ENCODE results near the gene CNOT3. TPM values are rescaled to one million over a fixed set of nuclear protein-coding genes. Genes with fewer than 3 reads are reported as not detected.

The CNOT3 gene
- total RNA-seq, 1 donor from 2014 or later: 44.6 TPM

GRCh38 chr19:54153731-54154326 is 16.3 kb downstream of the CNOT3 start:
- peaks cover 10% of the 10 kb centered on the region for H3K4me1 ChIP-seq
- no peak overlapping the region for H3K4me3 ChIP-seq
- no peak overlapping the region for H3K27ac ChIP-seq
- no peak for TF ChIP-seq CTCF (IDR thresholded peaks at IDR 0.05)
- DNase-seq (no peak), ATAC-seq (no peak)
- H3K9me3 ChIP-seq: no peaks in the 10 kb centered on the region
- intact Hi-C loops (cut with DNase I): no loop called here
- peaks cover 94% of the 10 kb centered on the region for H3K36me3 ChIP-seq
- H3K27me3 ChIP-seq (ENCODE audit: low read depth): no peaks in the 10 kb centered on the region

GRCh38 chr19:54154603-54155345 is 17.2 kb downstream of the CNOT3 start:
- Histone ChIP-seq H3K27ac (no peak overlapping the region), H3K9me3 (no peaks in the 10 kb centered on the region), H3K4me3 (no peak overlapping the region), H3K27me3 (ENCODE audit: low read depth) (no peaks in the 10 kb centered on the region), H3K36me3 (peaks cover 85% of the 10 kb centered on the region), H3K4me1 (peaks cover 12% of the 10 kb centered on the region)
- no peak for DNase-seq
- no peak for ATAC-seq
- TF ChIP-seq CTCF (IDR thresholded peaks at IDR 0.05): no peak
- intact Hi-C loops (cut with DNase I): no loop called here

GRCh38 chr19:54155694-54156093 is 18.1 kb downstream of the CNOT3 start:
- peaks cover 76% of the 10 kb centered on the region for H3K36me3 ChIP-seq
- H3K4me3 ChIP-seq: no peak overlapping the region
- H3K9me3 ChIP-seq: no peaks in the 10 kb centered on the region
- no peak for TF ChIP-seq CTCF (IDR thresholded peaks at IDR 0.05)
- H3K27me3 ChIP-seq (ENCODE audit: low read depth): no peaks in the 10 kb centered on the region
- H3K4me1 ChIP-seq: peaks cover 19% of the 10 kb centered on the region
- no peak for DNase-seq
- H3K27ac ChIP-seq: no peak overlapping the region
- no peak for ATAC-seq
- intact Hi-C loops (cut with DNase I): no loop called here

- H3K36me3 ChIP-seq: peaks cover 68% of the 10 kb centered on the region
- no peak for TF ChIP-seq CTCF (IDR thresholded peaks at IDR 0.05)
These were observed 18.9 kb downstream of the CNOT3 start for GRCh38 chr19:54156490-54156889.

GRCh38 chr19:54156953-54157352 is 19.4 kb downstream of the CNOT3 start:
- H3K36me3 ChIP-seq: peaks cover 63% of the 10 kb centered on the region
- TF ChIP-seq CTCF (IDR thresholded peaks at IDR 0.05): no peak

More at GRCh38 chr19:54156490-54156889, 18.9 kb downstream of the CNOT3 start:
- H3K27me3 ChIP-seq (ENCODE audit: low read depth): no peaks in the 10 kb centered on the region
- no peaks in the 10 kb centered on the region for H3K9me3 ChIP-seq
- ATAC-seq: no peak
- no peak for DNase-seq
- H3K4me3 ChIP-seq: no peak overlapping the region
- intact Hi-C loops (cut with DNase I): no loop called here
- peaks cover 24% of the 10 kb centered on the region for H3K4me1 ChIP-seq
- no peak overlapping the region for H3K27ac ChIP-seq

More at GRCh38 chr19:54156953-54157352, 19.4 kb downstream of the CNOT3 start:
- Histone ChIP-seq H3K4me1 (peaks cover 28% of the 10 kb centered on the region), H3K4me3 (no peak overlapping the region), H3K27ac (no peak overlapping the region), H3K27me3 (ENCODE audit: low read depth) (no peaks in the 10 kb centered on the region), H3K9me3 (no peaks in the 10 kb centered on the region)
- ATAC-seq (no peak), DNase-seq (no peak)
- intact Hi-C loops (cut with DNase I): no loop called here
